Lower leg skin (tissue), 4 donors: ENCODE measurements around the gene IL1RAPL1. TPM values are rescaled to one million over a fixed set of nuclear protein-coding genes. Genes with fewer than 3 reads are reported as not detected.

ENCODE experiments used
- DNase-seq, 2 donors: peaks; one replicate each; pipeline ENCODE4 v3.0.0-alpha.2; 2019; ENCODE audit warnings: low spot score in 2 of 2
- H3K4me3 ChIP-seq: fragments of 200-600 bp; sonication (generic); 2 replicates; pipeline ENCODE4 v1.5.1; 2017; ENCODE audit warnings: mild to moderate bottlenecking, low read depth; ENCODE audit not compliant: poor library complexity, severe bottlenecking
- POLR2A ChIP-seq, 2 donors: fragments of 450-650 bp; IDR thresholded peaks; one replicate each; pipeline ENCODE4 v1.6.1; 2016 to 2017; ENCODE audit warnings: antibody characterized with exemption in 2 of 2, mild to moderate bottlenecking in 1 of 2, moderate library complexity in 1 of 2
- WGBS, 2 donors: methylation state at CpG; one replicate each; pipeline ENCODE4 v1.1.5; 2018; 5-methylcytosine and 5-hydroxymethylcytosine counted together
- intact Hi-C: fragments of 100-400 bp; cut with DNase I; formaldehyde crosslinking; loops from one replicate; pipeline ENCODE4 v1.15.0; 2023; ENCODE audit warnings: low total_unique reads
- total RNA-seq, 4 donors: library from RNA; depleted of rRNA; stranded (reverse); fragments of >200 nt; gene quantifications; one replicate each; pipeline ENCODE4 v1.1.0, GENCODE V29; 2016
- TF ChIP-seq, protein P1 (sequence below), 3 donors: fragments of 450-650 bp; IDR thresholded peaks; one replicate each; pipeline ENCODE4 v1.5.1; 2016; ENCODE audit warnings: antibody characterized with exemption in 3 of 3, mild to moderate bottlenecking in 3 of 3, moderate library complexity in 2 of 3

Gene IL1RAPL1
- total RNA-seq, 4 donors from 2014 or later = 0.07 to 1.8 (median 0.10) TPM; not detected in 1

DNA sequence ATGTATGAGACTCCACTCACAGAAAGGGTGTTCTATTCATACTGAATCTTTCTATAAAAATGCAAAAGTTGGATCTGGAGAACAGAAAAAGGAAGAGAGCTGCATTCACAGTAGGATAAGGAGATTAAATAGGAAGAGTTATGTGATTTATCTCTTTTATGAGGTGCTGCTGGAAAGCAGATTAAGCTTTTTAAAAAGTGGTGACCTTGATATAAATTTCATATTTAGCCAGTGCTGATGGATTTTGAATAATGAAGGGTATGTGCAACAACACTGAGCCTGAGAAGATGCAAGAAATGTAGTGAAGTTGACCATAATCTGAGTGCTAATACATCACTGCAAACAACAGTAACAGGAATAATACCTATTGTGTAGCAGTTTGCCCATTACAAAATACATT is 795.6 kb downstream of the IL1RAPL1 start:
- DNase-seq = no peak
- intact Hi-C loops = no loop called here
- no peak for TF ChIP-seq POLR2A (IDR thresholded peaks at IDR 0.05)
- TF ChIP-seq, protein P1, sequence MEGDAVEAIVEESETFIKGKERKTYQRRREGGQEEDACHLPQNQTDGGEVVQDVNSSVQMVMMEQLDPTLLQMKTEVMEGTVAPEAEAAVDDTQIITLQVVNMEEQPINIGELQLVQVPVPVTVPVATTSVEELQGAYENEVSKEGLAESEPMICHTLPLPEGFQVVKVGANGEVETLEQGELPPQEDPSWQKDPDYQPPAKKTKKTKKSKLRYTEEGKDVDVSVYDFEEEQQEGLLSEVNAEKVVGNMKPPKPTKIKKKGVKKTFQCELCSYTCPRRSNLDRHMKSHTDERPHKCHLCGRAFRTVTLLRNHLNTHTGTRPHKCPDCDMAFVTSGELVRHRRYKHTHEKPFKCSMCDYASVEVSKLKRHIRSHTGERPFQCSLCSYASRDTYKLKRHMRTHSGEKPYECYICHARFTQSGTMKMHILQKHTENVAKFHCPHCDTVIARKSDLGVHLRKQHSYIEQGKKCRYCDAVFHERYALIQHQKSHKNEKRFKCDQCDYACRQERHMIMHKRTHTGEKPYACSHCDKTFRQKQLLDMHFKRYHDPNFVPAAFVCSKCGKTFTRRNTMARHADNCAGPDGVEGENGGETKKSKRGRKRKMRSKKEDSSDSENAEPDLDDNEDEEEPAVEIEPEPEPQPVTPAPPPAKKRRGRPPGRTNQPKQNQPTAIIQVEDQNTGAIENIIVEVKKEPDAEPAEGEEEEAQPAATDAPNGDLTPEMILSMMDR (IDR thresholded peaks at IDR 0.05) = no peak
- no peak overlapping the region for H3K4me3 ChIP-seq

DNA sequence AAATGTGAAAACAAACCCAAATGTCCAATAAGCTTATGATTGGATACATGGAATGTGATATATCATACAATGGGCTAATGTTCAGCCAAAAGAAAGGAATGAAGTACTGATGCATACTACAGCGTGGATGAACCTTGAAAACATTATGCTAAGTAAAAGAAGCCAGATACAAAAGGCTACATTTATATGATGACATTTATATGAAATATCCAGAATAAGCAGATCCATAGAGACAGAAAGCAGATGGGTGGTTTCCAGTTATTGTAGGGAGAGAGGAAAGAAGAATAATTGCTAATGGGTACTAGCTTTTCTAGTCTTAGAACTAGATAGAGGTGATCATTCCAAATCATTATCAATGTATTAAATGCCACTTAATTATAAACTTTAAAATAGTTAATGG is 801.3 kb downstream of the IL1RAPL1 start:
- intact Hi-C loops = no loop called here
- WGBS, 2 donors = 75 to 95% methylated on average over 1 of the region's 1 CpG
- no peak for DNase-seq
- no peak overlapping the region for H3K4me3 ChIP-seq
- TF ChIP-seq, protein P1 (IDR thresholded peaks at IDR 0.05) = no peak
- TF ChIP-seq POLR2A (IDR thresholded peaks at IDR 0.05) = no peak

DNA sequence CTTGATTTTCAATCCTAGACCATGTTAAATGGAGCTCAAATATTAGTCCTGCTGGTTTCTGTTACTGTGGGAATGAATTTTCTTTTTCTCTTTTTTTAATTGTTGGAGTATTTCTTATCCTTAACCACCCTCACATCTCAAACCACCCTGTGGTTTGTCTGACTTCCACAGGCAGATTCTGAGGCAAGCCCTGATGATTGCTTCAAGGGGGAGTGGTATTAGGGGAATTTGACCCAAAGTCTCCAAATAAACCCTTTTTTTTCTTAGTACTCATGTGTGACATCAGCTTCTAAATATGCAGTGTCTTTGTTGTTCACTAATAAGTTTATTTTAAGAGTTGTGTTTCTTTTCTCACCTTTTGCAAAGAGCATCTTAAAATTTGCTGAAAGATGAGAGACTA is 810.3 kb downstream of the IL1RAPL1 start:
- no peak for TF ChIP-seq POLR2A (IDR thresholded peaks at IDR 0.05)
- TF ChIP-seq, protein P1 (IDR thresholded peaks at IDR 0.05) = no peak
- intact Hi-C loops = no loop called here
- no peak overlapping the region for H3K4me3 ChIP-seq
- DNase-seq = no peak

DNA sequence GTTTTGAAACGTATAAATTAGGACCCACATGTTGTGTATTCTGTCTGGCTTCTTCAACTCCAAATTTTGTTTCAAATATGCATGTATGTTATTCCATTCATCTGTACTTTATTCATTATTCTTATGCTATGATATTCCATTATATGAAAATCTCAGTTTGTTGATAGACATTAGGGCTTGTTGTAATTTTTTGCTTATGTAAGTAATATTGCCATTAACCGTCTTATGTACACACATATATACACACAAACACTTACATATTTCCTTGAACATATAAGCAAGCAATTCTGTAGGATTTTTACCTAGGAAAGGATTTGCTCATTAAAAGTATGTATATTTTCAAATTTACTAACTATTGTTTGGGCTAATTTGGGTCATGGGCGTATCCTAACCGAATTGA is 820.1 kb downstream of the IL1RAPL1 start:
- 72 to 90% methylated on average over 4 of the region's 4 CpGs for WGBS, 2 donors
- TF ChIP-seq, protein P1 (IDR thresholded peaks at IDR 0.05) = no peak
- no peak for TF ChIP-seq POLR2A (IDR thresholded peaks at IDR 0.05)
- DNase-seq = no peak
- intact Hi-C loops = no loop called here
- H3K4me3 ChIP-seq = no peak overlapping the region

DNA sequence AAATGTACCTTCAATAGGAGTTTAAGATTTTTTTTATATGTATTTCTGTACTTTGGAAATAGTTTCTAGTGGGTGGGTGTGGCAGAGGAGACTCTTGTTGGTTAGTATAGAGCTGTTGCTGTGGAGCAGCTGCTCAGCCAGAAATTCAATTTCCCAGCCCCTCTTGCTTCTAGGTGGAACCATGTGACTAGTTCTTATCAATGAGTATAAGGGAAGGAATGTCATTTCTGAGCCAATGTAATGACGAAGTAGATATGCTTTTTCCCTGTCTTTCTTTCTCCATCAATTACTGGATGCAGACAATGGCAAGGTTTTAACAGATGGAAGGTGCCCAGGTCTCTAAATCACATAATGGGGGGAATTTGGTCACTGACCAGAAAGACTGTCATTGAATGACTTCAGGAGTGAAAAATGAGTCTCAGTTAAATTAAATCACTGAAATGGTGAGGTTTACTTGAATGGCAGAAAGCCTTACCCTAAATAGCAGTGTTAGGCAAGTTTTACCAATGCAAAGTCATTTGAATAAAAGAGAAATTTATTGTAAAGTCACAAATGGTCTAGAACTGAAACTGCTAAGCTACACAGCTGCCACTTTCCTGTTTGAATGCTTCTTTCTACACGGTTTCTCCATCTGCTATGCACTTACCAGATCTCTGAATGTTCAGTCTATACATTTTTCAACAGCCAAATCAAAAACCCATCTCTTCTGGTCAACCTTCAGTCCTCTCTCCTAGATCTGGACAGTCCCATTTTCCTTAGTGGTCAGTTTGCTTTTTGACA is 832.7 kb downstream of the IL1RAPL1 start:
- 30 to 49% methylated on average over 2 of the region's 2 CpGs for WGBS, 2 donors
- no peak for TF ChIP-seq POLR2A (IDR thresholded peaks at IDR 0.05)
- TF ChIP-seq, protein P1 (IDR thresholded peaks at IDR 0.05) = no peak
- no peak for DNase-seq
- intact Hi-C loops = no loop called here
- no peak overlapping the region for H3K4me3 ChIP-seq

DNA sequence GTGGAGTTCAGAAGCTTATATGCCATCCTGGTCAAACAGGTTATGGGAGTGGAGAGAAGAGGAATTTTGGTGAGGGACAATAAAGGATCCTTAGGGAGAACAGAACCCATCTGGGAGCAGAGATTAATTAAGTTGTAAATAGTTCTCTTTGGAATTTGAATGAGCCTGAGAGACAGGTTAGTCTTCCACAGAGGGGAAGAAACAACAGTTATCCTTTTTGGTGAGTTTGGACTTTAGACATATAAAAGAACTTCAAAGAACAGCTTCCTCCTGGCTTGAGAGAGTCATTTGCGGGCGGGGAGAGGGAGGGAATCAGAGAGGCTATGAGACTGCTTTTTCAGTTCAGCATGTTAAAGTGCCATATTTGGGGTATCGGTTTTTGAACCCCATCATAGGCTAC is 834.8 kb downstream of the IL1RAPL1 start:
- no peak overlapping the region for H3K4me3 ChIP-seq
- DNase-seq = no peak
- TF ChIP-seq POLR2A (IDR thresholded peaks at IDR 0.05) = no peak
- TF ChIP-seq, protein P1 (IDR thresholded peaks at IDR 0.05) = no peak
- intact Hi-C loops = no loop called here
- WGBS, 2 donors = 30 to 66% methylated on average over 3 of the region's 3 CpGs
